OCI-LY7 (cell line): ENCODE data around the gene PDE12.

Experiments
- EZH2phosphoT487 ChIP-seq: fragments of 200-600 bp; sonication (generic); IDR thresholded peaks from 2 replicates; pipeline ENCODE4 v1.6.1; 2018; ENCODE audit warnings: low read depth, borderline replicate concordance, mild to moderate bottlenecking, mixed run types, antibody characterized with exemption, low read length, moderate library complexity, mixed read lengths
- TF ChIP-seq, protein P1 (sequence below): fragments of 200-600 bp; sonication (generic); conservative IDR thresholded peaks from 2 replicates; pipeline ENCODE4 v1.5.1; 2014; ENCODE audit warnings: mild to moderate bottlenecking, antibody characterized with exemption, low read length, moderate library complexity, mixed read lengths

GRCh38 chr3:57556459-57557084 lies 498 bp downstream of the PDE12 start:
- TF ChIP-seq, protein P1, sequence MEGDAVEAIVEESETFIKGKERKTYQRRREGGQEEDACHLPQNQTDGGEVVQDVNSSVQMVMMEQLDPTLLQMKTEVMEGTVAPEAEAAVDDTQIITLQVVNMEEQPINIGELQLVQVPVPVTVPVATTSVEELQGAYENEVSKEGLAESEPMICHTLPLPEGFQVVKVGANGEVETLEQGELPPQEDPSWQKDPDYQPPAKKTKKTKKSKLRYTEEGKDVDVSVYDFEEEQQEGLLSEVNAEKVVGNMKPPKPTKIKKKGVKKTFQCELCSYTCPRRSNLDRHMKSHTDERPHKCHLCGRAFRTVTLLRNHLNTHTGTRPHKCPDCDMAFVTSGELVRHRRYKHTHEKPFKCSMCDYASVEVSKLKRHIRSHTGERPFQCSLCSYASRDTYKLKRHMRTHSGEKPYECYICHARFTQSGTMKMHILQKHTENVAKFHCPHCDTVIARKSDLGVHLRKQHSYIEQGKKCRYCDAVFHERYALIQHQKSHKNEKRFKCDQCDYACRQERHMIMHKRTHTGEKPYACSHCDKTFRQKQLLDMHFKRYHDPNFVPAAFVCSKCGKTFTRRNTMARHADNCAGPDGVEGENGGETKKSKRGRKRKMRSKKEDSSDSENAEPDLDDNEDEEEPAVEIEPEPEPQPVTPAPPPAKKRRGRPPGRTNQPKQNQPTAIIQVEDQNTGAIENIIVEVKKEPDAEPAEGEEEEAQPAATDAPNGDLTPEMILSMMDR = no peak
- no peak for TF ChIP-seq EZH2phosphoT487
